Measurements from ENCODE around the gene RBM19.
"Not testable (repeated sequence)": the region's sequence is repeated elsewhere in the genome, so short reads cannot be mapped to it uniquely, and the experiment has no call there.

RBM19 gene

GRCh38 chr12:113823816-113824215 is 142.3 kb downstream of the RBM19 start:
- no peak for DNase-seq

- no peak for DNase-seq
These were observed 143.1 kb downstream of the RBM19 start for GRCh38 chr12:113823016-113823415.

GRCh38 chr12:113820842-113821241 is 145.3 kb downstream of the RBM19 start:
- no peak for DNase-seq

GRCh38 chr12:113820309-113820708 is 145.8 kb downstream of the RBM19 start:
- DNase-seq: no peak

- DNase-seq: no peak
These were observed 146.6 kb downstream of the RBM19 start for GRCh38 chr12:113819495-113819894.

- DNase-seq: peak; percentile 13
These were observed 147.3 kb downstream of the RBM19 start for GRCh38 chr12:113818833-113819232.

- DNase-seq: no peak
These were observed 147.8 kb downstream of the RBM19 start for GRCh38 chr12:113818283-113818682.

- DNase-seq: no peak
These were observed 149.3 kb downstream of the RBM19 start for GRCh38 chr12:113816866-113817265.

GRCh38 chr12:113815031-113815430 is 151.1 kb downstream of the RBM19 start:
- DNase-seq: no peak

GRCh38 chr12:113813229-113813541 is 152.9 kb downstream of the RBM19 start:
- DNase-seq: no peak

- no peak for DNase-seq
These were observed 153.5 kb downstream of the RBM19 start for GRCh38 chr12:113812411-113813228.

- not testable (repeated sequence) for DNase-seq
These were observed 156.5 kb downstream of the RBM19 start for GRCh38 chr12:113809462-113810220.

GRCh38 chr12:113808095-113808951 is 157.8 kb downstream of the RBM19 start:
- no peak for DNase-seq

- no peak for DNase-seq
These were observed 160.5 kb downstream of the RBM19 start for GRCh38 chr12:113805673-113806072.

GRCh38 chr12:113804961-113805600 is 161.0 kb downstream of the RBM19 start:
- no peak for DNase-seq

- DNase-seq: no peak
These were observed 162.4 kb downstream of the RBM19 start for GRCh38 chr12:113803759-113804140.

- DNase-seq: no peak
These were observed 163.0 kb downstream of the RBM19 start for GRCh38 chr12:113802966-113803758.

- DNase-seq: no peak
These were observed 163.9 kb downstream of the RBM19 start for GRCh38 chr12:113802000-113802749.

GRCh38 chr12:113800201-113800600 is 165.9 kb downstream of the RBM19 start:
- no peak for DNase-seq

- no peak for DNase-seq
These were observed 167.6 kb downstream of the RBM19 start for GRCh38 chr12:113798552-113798951.

GRCh38 chr12:113797535-113797868 is 168.6 kb downstream of the RBM19 start:
- DNase-seq: no peak

Measured in fibroblast of upper back skin (primary cell).